GM23338 (cell line): ENCODE measurements around the gene KRT6A. TPM values are rescaled to one million over a fixed set of nuclear protein-coding genes. Genes with fewer than 3 reads are reported as not detected.

Source experiments
- ATAC-seq: fragments of 200-7000 bp; cut with Tn5 transposase; 3 replicates; pipeline ENCODE4 v1.9.1; 2020
- DNase-seq: peaks from one replicate; pipeline ENCODE4 v3.0.0-alpha.2; 2015; ENCODE audit warnings: low spot score
- H2AFZ ChIP-seq: fragments of 200-600 bp; sonication (generic); 2 replicates; pipeline ENCODE4 v1.8.0; 2016; ENCODE audit warnings: antibody characterized with exemption, mild to moderate bottlenecking, moderate library complexity
- H3F3A ChIP-seq: fragments of 200-600 bp; sonication (generic); replicated peaks from 2 replicates; pipeline ENCODE4 v1.8.0; 2017; ENCODE audit warnings: antibody characterized with exemption, mixed run types, low read depth
- H3K27ac ChIP-seq: fragments of 200-600 bp; sonication (generic); 2 replicates; pipeline ENCODE4 v1.6.1; 2016; ENCODE audit warnings: low read depth
- H3K27me3 ChIP-seq: fragments of 200-600 bp; sonication (generic); 2 replicates; pipeline ENCODE4 v1.8.0; 2016; ENCODE audit warnings: mild to moderate bottlenecking, mixed run types, moderate library complexity; ENCODE audit not compliant: insufficient read depth
- H3K36me3 ChIP-seq: fragments of 200-600 bp; sonication (generic); 2 replicates; pipeline ENCODE4 v1.8.0; 2016; ENCODE audit warnings: mild to moderate bottlenecking; ENCODE audit not compliant: insufficient read depth
- H3K4me1 ChIP-seq: fragments of 200-600 bp; sonication (generic); 2 replicates; pipeline ENCODE4 v1.8.0; 2016; ENCODE audit warnings: mild to moderate bottlenecking, moderate library complexity; ENCODE audit not compliant: insufficient read depth
- H3K4me2 ChIP-seq: fragments of 200-600 bp; sonication (generic); 2 replicates; pipeline ENCODE4 v1.7.1; 2017; ENCODE audit warnings: mixed run types
- H3K4me3 ChIP-seq: fragments of 200-600 bp; sonication (generic); 2 replicates; pipeline ENCODE4 v1.6.1; 2016; ENCODE audit warnings: mixed run types
- H3K79me2 ChIP-seq: fragments of 200-600 bp; sonication (generic); replicated peaks from 2 replicates; pipeline ENCODE4 v1.8.0; 2017; ENCODE audit warnings: mild to moderate bottlenecking; ENCODE audit not compliant: insufficient read depth
- H3K9me2 ChIP-seq: fragments of 200-600 bp; sonication (generic); 2 replicates; pipeline ENCODE4 v1.8.0; 2017; ENCODE audit not compliant: insufficient read depth
- H4K20me1 ChIP-seq: fragments of 200-600 bp; sonication (generic); replicated peaks from 2 replicates; pipeline ENCODE4 v1.8.0; 2017; ENCODE audit warnings: mild to moderate bottlenecking; ENCODE audit not compliant: insufficient read depth
- H3K27ac Mint-ChIP-seq: 2 replicates; pipeline ENCODE4 v1.8.0; 2020; ENCODE audit warnings: inconsistent platforms, mild to moderate bottlenecking, moderate library complexity, mixed read lengths
- H3K27me3 Mint-ChIP-seq: 3 replicates; pipeline ENCODE4 v1.8.0; 2022; ENCODE audit warnings: low read depth, mild to moderate bottlenecking, moderate library complexity, mixed read lengths, inconsistent platforms; ENCODE audit not compliant: insufficient read depth, poor library complexity
- H3K36me3 Mint-ChIP-seq: 3 replicates; pipeline ENCODE4 v1.8.0; 2021; ENCODE audit warnings: low read depth, mild to moderate bottlenecking, inconsistent platforms, moderate library complexity, mixed read lengths
- H3K4me1 Mint-ChIP-seq: 3 replicates; pipeline ENCODE4 v1.8.0; 2020; ENCODE audit warnings: mild to moderate bottlenecking, inconsistent platforms, mixed read lengths
- H3K4me3 Mint-ChIP-seq: 3 replicates; pipeline ENCODE4 v1.8.0; 2021; ENCODE audit warnings: moderate library complexity, mild to moderate bottlenecking, inconsistent platforms, mixed read lengths
- H3K9me3 Mint-ChIP-seq: 3 replicates; pipeline ENCODE4 v1.8.0; 2020; ENCODE audit warnings: moderate library complexity, mild to moderate bottlenecking, inconsistent platforms, mixed read lengths
- CTCF ChIP-seq, 2 experiments: fragments of 200-600 bp in 1 of 2; sonication (generic) in 1 of 2; conservative IDR thresholded peaks; 2 replicates each; pipeline versions ENCODE4 v1.5.1 to v1.6.1; 2016 to 2017; ENCODE audit warnings: antibody characterized with exemption in 2 of 2, low read depth in 2 of 2, mild to moderate bottlenecking in 2 of 2, moderate library complexity in 1 of 2
- NANOG ChIP-seq: IDR thresholded peaks from 2 replicates; pipeline ENCODE4 v1.6.1; 2016; ENCODE audit warnings: antibody characterized with exemption, borderline replicate concordance
- STAT1 ChIP-seq: IDR thresholded peaks from one replicate; pipeline ENCODE4 v1.6.1; 2016; ENCODE audit warnings: antibody characterized with exemption; ENCODE audit not compliant: unreplicated experiment
- ZNF331 ChIP-seq: fragments of 250-450 bp; sonication (Bioruptor Pico); IDR thresholded peaks from 2 replicates; pipeline ENCODE4 v1.5.0; 2020; ENCODE audit warnings: low read depth, mild to moderate bottlenecking, moderate library complexity
- ZNF462 ChIP-seq: fragments of 250-450 bp; sonication (Bioruptor Pico); IDR thresholded peaks from 2 replicates; pipeline ENCODE4 v1.5.0; 2020; ENCODE audit warnings: mild to moderate bottlenecking, moderate library complexity
- polyA plus RNA-seq: library from polyadenylated mRNA; unstranded; fragments of >200 nt; fragmentation: Nextera tagmentation; extraction: Ambion mirVana; gene quantifications from 2 replicates; pipeline ENCODE4 v1.2.1, GENCODE V29; 2016
- total RNA-seq: library from RNA; depleted of rRNA; stranded (reverse); fragments of >200 nt; shearing (Covaris generic); gene quantifications from 2 replicates; pipeline ENCODE4 v1.2.3, GENCODE V29; 2014

KRT6A gene
- total and polyA plus RNA-seq, 2 experiments from 2014 or later: not detected

GRCh38 chr12:52532636-52533035, 39.6 kb upstream of the KRT6A start:
- no peak overlapping the region for H3K4me2 ChIP-seq
- H3K9me2 ChIP-seq: no peaks in the 10 kb centered on the region
- no peaks in the 10 kb centered on the region for H3K79me2 ChIP-seq
- H3K36me3 ChIP-seq: no peaks in the 10 kb centered on the region
- Mint-ChIP-seq H3K27ac (no peak overlapping the region), H3K9me3 (no peaks in the 10 kb centered on the region), H3K4me1 (no peaks in the 10 kb centered on the region), H3K36me3 (no peaks in the 10 kb centered on the region), H3K4me3 (no peak overlapping the region), H3K27me3 (peaks cover 8% of the 10 kb centered on the region)
- DNase-seq (no peak), ATAC-seq (no peak)
- TF ChIP-seq CTCF (conservative IDR thresholded peaks at IDR 0.05; ENCODE audit: low read depth in 2 of 2) (no peak), ZNF462 (CRISPR knock-in tag) (no peak), ZNF331 (no peak), STAT1 (no peak), NANOG (no peak)
- no peak overlapping the region for H2AFZ ChIP-seq
- no peaks in the 10 kb centered on the region for H3F3A ChIP-seq
- H4K20me1 ChIP-seq: no peaks in the 10 kb centered on the region
- H3K27ac ChIP-seq: no peak overlapping the region
- H3K4me3 ChIP-seq: no peak overlapping the region
- H3K4me1 ChIP-seq: no peaks in the 10 kb centered on the region
- H3K27me3 ChIP-seq: no peaks in the 10 kb centered on the region
